ENCODE data around the gene RAI1.

Gene RAI1

DNA sequence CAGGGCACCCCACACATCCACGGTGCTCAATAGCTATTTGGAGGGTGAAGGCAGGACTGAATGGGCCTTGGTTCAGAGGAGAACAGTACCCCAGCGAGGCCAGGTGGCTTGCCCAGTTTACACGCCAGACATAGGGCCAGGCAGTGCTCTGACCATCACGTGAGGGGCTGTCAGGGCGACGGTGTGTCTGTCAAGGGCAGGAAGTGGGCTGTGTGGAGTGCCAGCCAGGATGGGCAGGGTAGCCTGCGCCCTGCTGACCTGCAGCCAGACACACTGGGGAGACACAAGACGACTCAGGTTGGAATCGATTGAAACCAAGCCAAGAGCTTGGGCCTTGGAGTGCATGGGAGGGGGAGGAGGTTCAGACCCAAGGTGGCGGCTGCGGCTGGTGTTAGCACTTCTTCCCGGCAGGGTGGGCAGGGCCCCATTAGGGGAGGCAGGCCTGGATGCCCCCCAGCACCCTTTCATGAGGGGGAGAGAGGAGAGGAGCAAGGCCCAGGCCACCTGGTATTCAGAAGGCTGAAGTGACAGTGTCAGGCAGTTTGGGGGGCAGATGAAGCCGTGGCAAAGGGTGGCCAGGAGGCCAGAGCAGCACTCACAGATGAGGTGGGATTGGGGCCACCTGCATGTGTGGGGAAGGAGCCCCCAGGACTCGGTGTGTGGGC is 87.3 kb downstream of the RAI1 start:
- DNase-seq: no peak

GRCh38 chr17:17769869-17770631 is 88.8 kb downstream of the RAI1 start:
- no peak for DNase-seq

DNA sequence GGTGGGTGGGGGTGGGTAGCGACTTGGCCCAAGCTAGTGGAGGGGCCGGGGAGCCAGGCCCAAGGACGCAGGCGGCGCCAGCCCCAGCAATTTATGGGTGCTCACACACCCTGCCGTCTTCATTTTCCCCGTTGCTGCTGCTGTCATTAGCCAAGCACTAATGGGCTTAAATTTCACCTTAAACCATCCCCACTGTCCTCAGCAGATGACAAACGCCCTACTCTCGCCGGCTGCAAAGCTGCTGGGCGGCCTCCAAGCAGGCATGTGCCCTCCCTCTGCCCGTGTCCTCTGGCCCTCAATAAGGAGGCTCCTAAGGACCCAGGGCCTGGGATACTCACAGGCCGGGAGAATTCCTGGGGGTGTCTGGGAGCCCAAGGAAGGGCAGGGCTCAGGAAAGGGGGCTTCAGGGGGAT is 89.4 kb downstream of the RAI1 start:
- DNase-seq: no peak

DNA sequence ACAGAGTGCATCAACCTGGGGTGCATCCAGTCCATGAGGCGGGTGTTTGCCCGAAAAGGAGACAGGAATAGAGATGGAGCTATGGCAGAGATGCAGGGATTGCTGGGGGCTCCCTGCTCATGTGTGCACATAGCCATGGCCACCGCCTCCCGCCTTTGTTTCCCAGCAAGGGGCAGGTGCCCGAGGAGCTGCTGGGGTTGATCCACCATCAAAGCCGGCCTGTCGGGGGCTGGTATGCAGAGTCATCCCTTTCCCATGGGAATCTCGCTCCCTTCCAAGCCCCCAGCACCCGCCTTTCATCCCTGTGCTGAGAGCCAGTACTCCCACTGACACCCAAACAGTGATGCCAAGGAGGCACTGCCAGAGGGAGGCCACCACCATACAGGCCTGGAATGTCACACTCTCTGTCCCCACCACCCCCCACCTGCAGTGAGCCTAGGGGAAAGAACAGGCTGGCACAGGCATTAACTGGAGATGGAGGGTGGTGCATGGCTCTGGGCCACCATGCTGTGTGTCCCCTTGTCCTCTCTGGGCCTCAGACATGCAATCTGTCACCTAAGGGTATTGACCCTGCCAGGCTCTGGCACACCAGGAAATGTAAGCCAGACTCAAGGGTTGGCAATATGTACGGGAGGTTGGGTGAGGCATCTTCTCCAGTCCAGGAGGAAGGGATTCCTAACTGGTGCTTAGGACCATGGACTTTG is 90.4 kb downstream of the RAI1 start:
- DNase-seq: no peak

DNA sequence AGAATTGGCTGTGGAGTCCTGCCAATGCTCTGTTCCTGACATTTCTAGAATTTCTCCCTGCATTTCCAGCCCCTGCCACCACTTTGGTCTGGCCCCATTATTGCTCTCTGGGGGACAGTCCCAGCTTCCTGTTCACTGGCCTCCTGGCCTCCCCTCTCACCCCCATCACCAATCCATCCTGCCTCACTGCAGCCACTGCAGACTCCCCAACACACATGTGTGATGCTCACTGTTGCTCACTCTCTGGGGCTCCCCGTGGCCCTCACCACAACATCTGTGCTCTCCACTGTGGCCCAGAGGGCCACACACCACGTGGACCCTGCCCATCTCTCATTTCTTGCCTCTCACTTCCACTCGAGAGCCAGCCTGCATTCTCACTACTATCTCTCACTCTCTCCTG is 91.0 kb downstream of the RAI1 start:
- no peak for DNase-seq

DNA sequence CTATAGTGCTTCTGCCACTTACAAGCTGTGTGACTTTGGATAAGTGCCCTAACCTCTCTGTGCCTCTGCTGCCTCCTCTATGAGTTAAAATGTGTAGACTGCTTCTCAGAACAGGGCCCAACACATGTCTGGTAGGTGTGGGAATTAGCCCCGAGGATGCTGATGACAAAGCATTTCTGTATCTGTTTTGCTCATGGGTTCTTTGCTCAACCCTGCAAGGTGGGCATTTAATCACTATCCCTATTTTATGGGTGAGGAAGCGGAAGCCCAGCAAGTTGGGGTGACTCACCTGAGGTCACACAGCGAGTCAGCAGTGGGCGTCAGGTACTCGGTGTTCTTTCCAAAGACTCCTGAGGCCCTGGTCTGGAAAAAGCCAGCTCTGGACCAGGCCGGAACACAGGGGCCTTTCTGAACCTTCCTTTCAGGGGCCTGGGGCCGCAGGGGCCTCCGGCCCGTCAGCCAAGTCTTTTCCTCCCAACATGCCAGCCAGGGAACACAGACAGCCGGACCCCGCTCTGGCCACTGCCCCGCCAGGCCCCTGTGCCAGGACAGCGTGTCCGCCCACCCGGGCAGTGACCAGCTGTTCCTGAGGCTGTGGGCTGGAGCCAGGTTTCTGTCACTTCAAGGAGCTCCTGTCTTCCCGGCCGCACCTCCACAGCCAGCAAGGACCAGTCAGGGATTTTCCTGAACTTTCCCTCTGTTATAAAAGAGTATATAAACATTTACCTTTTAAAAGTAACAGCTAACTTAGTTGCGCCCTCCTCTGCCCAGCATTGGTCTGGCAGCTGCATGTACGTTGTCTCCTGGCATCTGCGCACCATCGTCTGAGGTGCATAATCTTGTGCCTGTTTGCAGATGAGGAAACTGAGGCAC is 93.0 kb downstream of the RAI1 start:
- DNase-seq: no peak

DNA sequence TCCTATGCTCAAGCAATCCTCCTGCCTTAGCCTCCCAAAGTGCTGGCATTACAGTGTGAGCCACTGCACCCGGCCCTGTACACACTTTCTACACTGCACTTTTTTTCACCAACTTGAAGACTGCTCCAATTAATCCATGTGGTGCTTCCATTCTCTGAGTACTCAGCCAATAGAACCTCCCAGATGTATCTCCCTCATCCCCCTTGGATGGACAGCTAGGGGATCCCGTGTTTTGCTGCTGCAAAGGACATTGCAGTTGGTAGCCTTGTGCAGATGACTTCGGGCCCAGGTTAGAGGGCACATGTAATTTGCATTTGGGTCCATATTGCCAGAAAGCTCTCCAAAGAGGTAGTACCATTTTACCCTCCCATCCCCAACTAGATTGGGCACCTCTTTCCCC is 95.6 kb downstream of the RAI1 start:
- DNase-seq: no peak

GRCh38 chr17:17778308-17779014 is 97.2 kb downstream of the RAI1 start:
- DNase-seq: no peak

- DNase-seq: no peak
Measured at GRCh38 chr17:17779015-17779611, 97.9 kb downstream of the RAI1 start.

DNA sequence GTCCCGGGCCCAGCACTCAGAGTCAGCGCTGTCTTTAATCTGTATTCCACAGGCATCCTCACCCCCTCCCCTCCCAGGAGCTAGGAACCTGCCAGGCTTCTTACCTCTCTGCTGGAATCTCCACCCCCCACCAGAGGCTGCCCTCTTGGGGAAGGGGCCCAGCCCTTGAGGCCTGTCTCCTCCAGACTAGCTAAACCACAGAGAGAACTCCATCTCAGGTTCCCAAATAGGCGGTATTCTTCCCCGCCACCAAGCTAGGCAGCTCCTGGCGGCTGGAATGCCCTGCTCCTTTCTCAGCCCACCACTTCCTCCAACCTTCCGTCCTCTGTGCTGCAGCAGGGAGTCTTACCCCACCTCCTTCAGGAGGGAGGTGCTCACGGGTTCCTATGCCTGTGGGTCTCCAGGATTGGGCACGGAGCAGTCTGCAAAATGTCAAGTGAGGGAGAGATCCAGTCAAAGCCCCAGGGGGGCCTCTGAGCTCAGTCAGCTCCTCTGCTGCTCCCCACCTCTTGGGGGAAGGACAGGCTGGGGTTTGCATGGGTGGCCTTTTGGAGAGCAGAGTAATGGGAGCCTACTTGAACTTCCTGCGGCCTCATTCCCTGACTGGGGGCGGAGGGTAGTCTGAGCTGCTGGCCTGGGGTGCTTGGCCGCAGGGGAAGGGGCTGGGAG is 99.8 kb downstream of the RAI1 start:
- DNase-seq: no peak

- no peak for DNase-seq
Measured at GRCh38 chr17:17781591-17782496, 100.6 kb downstream of the RAI1 start.

DNA sequence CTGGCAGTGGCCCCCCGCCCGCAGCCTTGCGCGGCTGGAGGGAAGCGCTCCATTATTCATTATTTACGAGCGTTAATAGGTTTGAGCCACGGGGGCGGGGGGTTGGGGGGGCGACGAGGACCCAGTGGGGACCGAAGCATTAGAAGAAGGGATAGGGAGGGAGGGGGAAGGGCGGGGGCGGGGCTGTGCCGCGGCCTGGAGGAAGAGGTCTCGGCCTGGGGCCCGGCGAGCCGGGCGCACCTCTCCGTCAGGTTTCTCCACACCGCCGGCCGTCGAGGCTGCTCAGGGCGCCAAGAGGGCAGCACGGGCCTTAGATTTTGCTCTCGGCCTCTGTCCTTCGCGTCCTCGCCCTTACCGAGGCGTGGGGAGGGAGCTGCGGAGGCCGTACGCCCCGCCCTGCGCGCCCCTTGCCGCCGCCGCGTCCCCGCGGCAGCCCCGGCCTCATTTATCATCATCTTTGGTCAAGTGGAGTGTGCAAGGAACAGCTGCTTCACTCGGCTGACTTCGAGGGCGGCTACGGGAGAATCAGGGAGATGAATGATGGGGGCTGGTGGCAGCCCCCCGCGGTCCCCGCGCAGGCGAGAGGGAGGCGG is 101.4 kb downstream of the RAI1 start:
- DNase-seq: no peak

- no peak for DNase-seq
Measured at GRCh38 chr17:17783116-17783824, 102.0 kb downstream of the RAI1 start.

GRCh38 chr17:17783825-17784656 is 102.8 kb downstream of the RAI1 start:
- DNase-seq: no peak

DNA sequence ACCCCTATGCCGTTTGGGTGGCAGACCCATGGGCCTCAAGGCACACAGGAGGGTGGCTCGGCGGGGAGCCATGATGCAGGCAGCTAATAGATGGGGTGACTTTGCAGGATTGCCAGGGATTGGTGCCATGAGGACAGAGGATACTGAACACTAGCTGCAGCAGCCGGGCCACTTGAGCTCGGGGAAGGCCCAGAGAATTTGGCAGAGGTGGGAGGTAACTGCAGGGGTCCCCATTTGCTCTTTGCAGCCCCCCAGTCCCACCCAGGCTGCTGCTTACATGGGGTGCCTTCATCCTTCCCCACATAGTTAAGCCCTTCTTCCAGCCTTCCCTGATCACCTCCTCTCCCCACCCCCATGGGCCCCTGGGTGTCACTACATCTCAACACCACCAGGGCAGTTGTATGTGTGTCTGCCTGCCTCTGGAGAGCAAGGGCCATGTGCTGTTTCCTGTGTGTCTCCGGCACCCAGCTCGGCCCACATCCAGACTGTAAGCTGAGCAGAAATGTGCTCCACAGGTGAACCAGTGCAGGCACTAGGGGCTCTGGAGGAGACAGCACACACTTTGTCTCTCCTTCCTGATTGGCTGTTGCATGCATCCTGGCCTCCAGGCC is 103.5 kb downstream of the RAI1 start:
- DNase-seq: no peak

DNA sequence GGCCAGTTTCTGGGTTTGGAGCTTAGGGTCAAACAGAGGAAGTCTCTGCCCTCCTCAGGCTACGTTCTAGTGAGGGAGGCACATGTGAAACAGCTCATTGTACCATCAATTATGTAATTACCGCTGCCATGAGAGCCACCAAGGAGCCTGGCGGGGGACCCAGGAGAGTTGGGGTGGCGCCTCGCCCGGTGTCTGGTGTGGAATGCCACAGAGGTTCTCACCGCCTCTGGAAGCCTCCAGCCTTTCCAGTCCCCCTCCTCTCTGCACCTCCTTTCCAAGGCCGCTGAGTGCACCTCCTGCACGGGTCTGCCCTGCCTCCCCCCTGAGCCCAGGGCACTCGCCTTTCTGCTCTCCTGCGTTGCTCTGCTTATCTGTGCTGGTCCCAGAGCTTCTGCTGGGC is 104.1 kb downstream of the RAI1 start:
- DNase-seq: no peak

- DNase-seq: no peak
Measured at GRCh38 chr17:17786998-17787397, 105.7 kb downstream of the RAI1 start.

- DNase-seq: no peak
Measured at GRCh38 chr17:17787568-17787967, 106.3 kb downstream of the RAI1 start.

Measured in NCI-H187 treated with DMSO at 0.1 percent for 48 hours (cell line).